ENCODE results near the gene LRP1. TPM values are rescaled to one million over a fixed set of nuclear protein-coding genes. Genes with fewer than 3 reads are reported as not detected.

The LRP1 gene
- total and polyA plus RNA-seq, 2 of the 13 experiments (the other 11 are each of a cell fraction or from before 2014, with no cell fraction given): 14.7 to 30.8 TPM

DNA sequence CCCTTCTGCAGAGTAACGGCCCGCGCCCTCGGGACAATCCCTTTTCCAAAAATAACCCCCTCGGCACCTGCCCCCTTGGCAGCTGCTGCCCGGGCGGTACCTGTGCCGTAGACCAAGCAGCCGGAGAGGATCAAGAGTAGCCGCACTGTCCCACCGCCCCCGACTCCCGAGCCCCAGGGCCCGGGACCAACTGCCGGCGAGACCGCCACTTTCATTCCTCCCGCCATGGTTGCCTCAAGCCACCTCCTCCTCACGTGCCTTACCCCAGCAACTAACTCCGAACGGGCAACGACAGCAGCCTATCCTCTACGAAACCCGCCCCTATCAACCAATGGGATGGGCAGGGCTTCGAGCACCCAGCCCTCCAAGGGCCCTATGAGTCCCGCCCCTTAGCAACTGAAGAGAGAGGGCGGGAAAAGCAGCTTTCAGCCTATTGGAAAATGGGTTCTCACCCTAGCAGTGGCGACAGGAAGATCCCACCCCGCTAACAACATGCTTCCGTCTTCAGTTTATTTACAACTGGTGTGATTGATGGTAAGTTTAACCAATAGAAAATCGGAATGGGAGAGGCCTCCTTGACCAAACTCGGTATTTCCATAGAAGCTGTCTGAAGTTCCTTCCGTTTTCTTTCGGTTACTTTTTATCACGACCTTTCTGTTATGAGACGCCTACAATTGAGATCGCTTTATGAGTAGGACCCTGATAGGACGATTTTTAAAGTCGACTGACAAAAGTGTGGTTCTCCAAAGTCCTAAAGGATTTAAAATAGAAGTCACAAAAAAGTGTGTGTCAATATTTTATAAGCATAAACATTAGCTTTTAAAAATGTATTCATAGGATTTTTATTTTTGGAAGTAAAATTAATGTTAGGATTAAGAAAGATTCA, 49.5 kb upstream of the LRP1 start, which contains the start of gene NEMP1 (continued):
- TF ChIP-seq NR2C2 (CRISPR knock-in tag; IDR thresholded peaks at IDR 0.05; ENCODE audit: borderline replicate concordance) (no peak), MAFG (CRISPR knock-in tag; IDR thresholded peaks at IDR 0.05) (no peak), ZFP91 (CRISPR knock-in tag; IDR thresholded peaks at IDR 0.05; ENCODE audit: borderline replicate concordance) (peak; percentile 53; the same call in 1 of the 2 replicates), SMARCE1 (IDR thresholded peaks at IDR 0.05; ENCODE audit: borderline replicate concordance) (no peak), TBL1XR1 (IDR thresholded peaks at IDR 0.05; ENCODE audit: borderline replicate concordance, low read length, partially characterized antibody) (no peak), ZNF619 (CRISPR knock-in tag; IDR thresholded peaks at IDR 0.05) (no peak), RAD21 (CRISPR knock-in tag; IDR thresholded peaks at IDR 0.05) (0 out of 2 replicates have a peak, but pooled peaks have one; percentile 17), MED1 (CRISPR knock-in tag; IDR thresholded peaks at IDR 0.05) (0 out of 2 replicates have a peak, but pooled peaks have one; percentile 18), NFKB2 (CRISPR knock-in tag; IDR thresholded peaks at IDR 0.05; ENCODE audit: borderline replicate concordance) (peak; percentile 56; the same call in 1 of the 2 replicates), GATAD1 (CRISPR knock-in tag; IDR thresholded peaks at IDR 0.05) (peak; percentile 88), CENPT (CRISPR knock-in tag; IDR thresholded peaks at IDR 0.05; ENCODE audit: low read depth) (no peak), GZF1 (CRISPR knock-in tag; IDR thresholded peaks at IDR 0.05) (no peak), ZNF292 (CRISPR knock-in tag; IDR thresholded peaks at IDR 0.05; ENCODE audit: borderline replicate concordance, low read depth) (no peak), CREM (IDR thresholded peaks at IDR 0.05) (peak; percentile 76), CREM (CRISPR knock-in tag; IDR thresholded peaks at IDR 0.05) (no peak), GMEB1 (CRISPR knock-in tag; IDR thresholded peaks at IDR 0.05; ENCODE audit: borderline replicate concordance) (0 out of 2 replicates have a peak, but pooled peaks have one; percentile 32), POLR2G (IDR thresholded peaks at IDR 0.05; ENCODE audit: low read depth, low read length) (peak; percentile 76), RFX3 (CRISPR knock-in tag; IDR thresholded peaks at IDR 0.05) (peak; percentile 85), ZNF775 (CRISPR knock-in tag; IDR thresholded peaks at IDR 0.05; ENCODE audit: borderline replicate concordance) (no peak), SNAPC2 (CRISPR knock-in tag; IDR thresholded peaks at IDR 0.05) (peak; percentile 85; the same call in 1 of the 2 replicates), KDM6A (CRISPR knock-in tag; IDR thresholded peaks at IDR 0.05; ENCODE audit: low read depth) (no peak), ZNF839 (CRISPR knock-in tag; IDR thresholded peaks at IDR 0.05; ENCODE audit: borderline replicate concordance) (no peak), HCFC1 (IDR thresholded peaks at IDR 0.05; ENCODE audit: low read depth, low read length) (no peak)
- TF ChIP-seq, protein P1, sequence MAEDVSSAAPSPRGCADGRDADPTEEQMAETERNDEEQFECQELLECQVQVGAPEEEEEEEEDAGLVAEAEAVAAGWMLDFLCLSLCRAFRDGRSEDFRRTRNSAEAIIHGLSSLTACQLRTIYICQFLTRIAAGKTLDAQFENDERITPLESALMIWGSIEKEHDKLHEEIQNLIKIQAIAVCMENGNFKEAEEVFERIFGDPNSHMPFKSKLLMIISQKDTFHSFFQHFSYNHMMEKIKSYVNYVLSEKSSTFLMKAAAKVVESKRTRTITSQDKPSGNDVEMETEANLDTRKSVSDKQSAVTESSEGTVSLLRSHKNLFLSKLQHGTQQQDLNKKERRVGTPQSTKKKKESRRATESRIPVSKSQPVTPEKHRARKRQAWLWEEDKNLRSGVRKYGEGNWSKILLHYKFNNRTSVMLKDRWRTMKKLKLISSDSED (CRISPR knock-in tag; IDR thresholded peaks at IDR 0.05): no peak
- TF ChIP-seq, protein P2, sequence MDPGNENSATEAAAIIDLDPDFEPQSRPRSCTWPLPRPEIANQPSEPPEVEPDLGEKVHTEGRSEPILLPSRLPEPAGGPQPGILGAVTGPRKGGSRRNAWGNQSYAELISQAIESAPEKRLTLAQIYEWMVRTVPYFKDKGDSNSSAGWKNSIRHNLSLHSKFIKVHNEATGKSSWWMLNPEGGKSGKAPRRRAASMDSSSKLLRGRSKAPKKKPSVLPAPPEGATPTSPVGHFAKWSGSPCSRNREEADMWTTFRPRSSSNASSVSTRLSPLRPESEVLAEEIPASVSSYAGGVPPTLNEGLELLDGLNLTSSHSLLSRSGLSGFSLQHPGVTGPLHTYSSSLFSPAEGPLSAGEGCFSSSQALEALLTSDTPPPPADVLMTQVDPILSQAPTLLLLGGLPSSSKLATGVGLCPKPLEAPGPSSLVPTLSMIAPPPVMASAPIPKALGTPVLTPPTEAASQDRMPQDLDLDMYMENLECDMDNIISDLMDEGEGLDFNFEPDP (CRISPR knock-in tag; conservative IDR thresholded peaks at IDR 0.05): peak; percentile 95

Data from HepG2 (cell line).